ENCODE results near the gene COL1A1.

DNA sequence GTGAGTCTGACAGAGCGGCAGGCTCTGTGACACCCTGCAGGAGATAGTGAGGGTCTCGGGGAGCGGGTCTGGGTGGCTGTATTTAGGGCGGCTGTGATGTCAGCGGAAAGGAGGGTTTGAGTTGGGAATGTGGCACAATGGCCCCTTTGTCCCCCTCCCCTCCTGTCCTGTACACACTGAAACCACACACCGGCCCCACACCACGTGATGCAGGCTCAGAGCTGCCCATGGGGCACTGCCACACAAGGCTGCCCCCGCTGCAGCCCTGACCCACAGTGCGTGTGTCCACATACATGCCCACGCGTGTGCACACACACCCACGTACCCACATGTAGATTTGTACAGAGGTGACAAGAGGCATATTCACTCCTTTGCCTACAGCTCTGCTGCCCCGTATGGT, 20.3 kb downstream of the COL1A1 start:
- TF ChIP-seq CTCF (IDR thresholded peaks at IDR 0.05) (no peak), POLR2A (IDR thresholded peaks at IDR 0.05) (no peak)

Data from body of pancreas (tissue), 4 donors.